Tibial nerve (tissue), 4 donors: ENCODE measurements around the gene PTPRD. TPM values are rescaled to one million over a fixed set of nuclear protein-coding genes. Genes with fewer than 3 reads are reported as not detected.

Experiments
- DNase-seq, 2 donors: peaks; one replicate each; pipeline ENCODE4 v3.0.0-alpha.2; 2019; ENCODE audit warnings: low spot score in 2 of 2
- H3K27ac ChIP-seq, 4 donors: fragments of 200-600 bp; sonication (generic) in 3 of 4; one replicate each; pipeline ENCODE4 v1.5.1; 2017 to 2019; ENCODE audit warnings: mild to moderate bottlenecking in 1 of 4
- H3K27me3 ChIP-seq, 2 donors: fragments of 200-600 bp; sonication (generic) in 1 of 2; one replicate each; pipeline versions ENCODE4 v1.5.1 to v1.6.0; 2017 to 2019
- H3K36me3 ChIP-seq, 3 donors: fragments of 200-600 bp; sonication (generic); one replicate each; pipeline ENCODE4 v1.5.1; 2018 to 2019
- H3K4me1 ChIP-seq, 4 donors: fragments of 200-600 bp; sonication (generic) in 3 of 4; one replicate each; pipeline ENCODE4 v1.5.1; 2017 to 2019
- H3K4me3 ChIP-seq, 4 donors: fragments of 200-600 bp; sonication (generic) in 3 of 4; one replicate each; pipeline ENCODE4 v1.5.1; 2017 to 2019; ENCODE audit warnings: mild to moderate bottlenecking in 1 of 4, moderate library complexity in 1 of 4
- H3K9me3 ChIP-seq, 4 donors: fragments of 200-600 bp; sonication (generic) in 3 of 4; one replicate each; pipeline ENCODE4 v1.5.1; 2017 to 2019
- EP300 ChIP-seq, 2 donors: sonication (generic); formaldehyde crosslinking; IDR thresholded peaks; one replicate each; pipeline ENCODE4 v1.6.1; 2017; ENCODE audit warnings: antibody characterized with exemption in 2 of 2, mild to moderate bottlenecking in 1 of 2
- POLR2A ChIP-seq, 2 donors: fragments of 450-650 bp; IDR thresholded peaks; one replicate each; pipeline ENCODE4 v1.6.1; 2017; ENCODE audit warnings: antibody characterized with exemption in 2 of 2, mild to moderate bottlenecking in 2 of 2, moderate library complexity in 2 of 2
- WGBS, 2 donors: methylation state at CpG; one replicate each; pipeline ENCODE4 v1.1.5; 2018; 5-methylcytosine and 5-hydroxymethylcytosine counted together
- total RNA-seq, 4 donors: library from RNA; depleted of rRNA; stranded (reverse); fragments of >200 nt; gene quantifications; one replicate each; pipeline ENCODE4 v1.1.0, GENCODE V29; 2016
- TF ChIP-seq, protein P1 (sequence below), 5 experiments: fragments of 200-600 bp in 3 of 5; fragments of 450-650 bp in 2 of 5; sonication (generic) in 3 of 5; IDR thresholded peaks; one replicate each; pipeline ENCODE4 v1.5.1; 2016 to 2019; ENCODE audit warnings: antibody characterized with exemption in 5 of 5, mild to moderate bottlenecking in 3 of 5, moderate library complexity in 2 of 5

PTPRD gene
- total RNA-seq, 4 donors from 2014 or later: 1.7 to 13.2 (median 5.1) TPM

DNA sequence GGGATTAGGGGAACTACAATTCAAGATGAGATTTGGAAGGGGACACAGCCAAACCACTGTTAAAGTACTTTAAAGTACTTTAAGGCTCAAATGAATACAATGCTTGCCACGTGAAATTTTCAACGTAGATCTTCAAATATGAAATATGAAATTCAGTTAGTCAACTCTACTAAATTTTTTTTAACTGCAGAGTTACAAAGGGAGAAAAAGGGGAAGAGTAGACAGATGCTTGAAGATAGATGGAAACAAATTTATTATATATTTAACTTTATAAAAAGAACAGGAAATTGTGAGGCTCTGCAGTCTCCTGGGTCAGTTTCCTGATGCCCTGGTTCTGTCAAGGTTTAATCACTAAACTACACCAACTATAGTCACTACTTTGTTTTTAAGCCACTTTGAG, 2027.8 kb downstream of the PTPRD start:
- H3K27ac ChIP-seq: no peak overlapping the region
- DNase-seq: no peak
- H3K27me3 ChIP-seq: no peaks in the 10 kb centered on the region
- 66 to 73% methylated on average over 2 of the region's 2 CpGs for WGBS, 2 donors
- no peaks in the 10 kb centered on the region for H3K36me3 ChIP-seq
- no peak overlapping the region for H3K4me3 ChIP-seq
- no peak for TF ChIP-seq POLR2A (IDR thresholded peaks at IDR 0.05)
- TF ChIP-seq EP300 (IDR thresholded peaks at IDR 0.05): no peak
- TF ChIP-seq, protein P1, sequence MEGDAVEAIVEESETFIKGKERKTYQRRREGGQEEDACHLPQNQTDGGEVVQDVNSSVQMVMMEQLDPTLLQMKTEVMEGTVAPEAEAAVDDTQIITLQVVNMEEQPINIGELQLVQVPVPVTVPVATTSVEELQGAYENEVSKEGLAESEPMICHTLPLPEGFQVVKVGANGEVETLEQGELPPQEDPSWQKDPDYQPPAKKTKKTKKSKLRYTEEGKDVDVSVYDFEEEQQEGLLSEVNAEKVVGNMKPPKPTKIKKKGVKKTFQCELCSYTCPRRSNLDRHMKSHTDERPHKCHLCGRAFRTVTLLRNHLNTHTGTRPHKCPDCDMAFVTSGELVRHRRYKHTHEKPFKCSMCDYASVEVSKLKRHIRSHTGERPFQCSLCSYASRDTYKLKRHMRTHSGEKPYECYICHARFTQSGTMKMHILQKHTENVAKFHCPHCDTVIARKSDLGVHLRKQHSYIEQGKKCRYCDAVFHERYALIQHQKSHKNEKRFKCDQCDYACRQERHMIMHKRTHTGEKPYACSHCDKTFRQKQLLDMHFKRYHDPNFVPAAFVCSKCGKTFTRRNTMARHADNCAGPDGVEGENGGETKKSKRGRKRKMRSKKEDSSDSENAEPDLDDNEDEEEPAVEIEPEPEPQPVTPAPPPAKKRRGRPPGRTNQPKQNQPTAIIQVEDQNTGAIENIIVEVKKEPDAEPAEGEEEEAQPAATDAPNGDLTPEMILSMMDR (IDR thresholded peaks at IDR 0.05): no peak
- H3K4me1 ChIP-seq: no peaks in the 10 kb centered on the region
- no peaks in the 10 kb centered on the region for H3K9me3 ChIP-seq

DNA sequence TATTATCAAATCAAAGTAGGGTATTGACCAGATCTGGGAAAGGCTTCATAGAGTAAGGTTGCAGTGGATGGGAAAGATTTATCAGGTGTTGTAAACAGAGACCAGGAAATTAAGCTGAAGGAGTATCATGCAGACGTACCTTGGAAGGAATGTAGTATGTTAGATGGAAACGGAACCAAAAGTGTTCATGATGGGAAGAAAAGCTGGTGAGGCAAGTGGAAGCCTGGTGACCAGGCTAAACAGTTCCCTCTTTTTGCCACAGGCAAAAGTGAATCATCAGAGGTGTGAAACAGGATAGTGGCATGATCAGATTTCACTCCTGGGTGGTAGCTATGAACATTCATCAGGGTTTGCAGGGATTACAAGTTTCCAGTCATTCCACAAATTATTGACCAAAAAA, 2033.1 kb downstream of the PTPRD start:
- Histone ChIP-seq H3K4me1 (no peaks in the 10 kb centered on the region), H3K4me3 (no peak overlapping the region), H3K36me3 (no peaks in the 10 kb centered on the region), H3K27me3 (no peaks in the 10 kb centered on the region), H3K9me3 (no peaks in the 10 kb centered on the region), H3K27ac (no peak overlapping the region)
- 88 to 89% methylated on average over 2 of the region's 2 CpGs for WGBS, 2 donors
- TF ChIP-seq EP300 (IDR thresholded peaks at IDR 0.05): no peak
- no peak for TF ChIP-seq POLR2A (IDR thresholded peaks at IDR 0.05)
- TF ChIP-seq, protein P1 (IDR thresholded peaks at IDR 0.05): no peak
- DNase-seq: no peak

DNA sequence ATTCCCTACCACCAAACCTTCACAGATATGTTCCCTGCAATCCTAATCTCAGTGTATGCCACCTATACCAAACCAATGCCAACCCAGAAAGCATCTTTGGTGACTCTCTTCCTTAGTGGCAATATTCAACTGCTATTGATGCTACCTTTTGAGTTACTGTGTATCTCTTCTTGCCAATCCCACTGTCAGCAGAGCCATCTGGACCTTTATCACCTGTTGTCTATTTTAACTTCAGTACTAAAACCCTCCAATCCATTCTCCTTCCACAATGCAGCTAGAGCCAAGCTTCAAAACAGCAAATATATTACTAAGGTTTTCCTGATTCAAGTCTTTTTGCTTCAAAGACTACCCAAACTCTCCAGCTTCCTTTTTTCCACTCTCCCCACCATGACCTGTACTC, 2036.1 kb downstream of the PTPRD start:
- Histone ChIP-seq H3K27me3 (no peaks in the 10 kb centered on the region), H3K4me1 (no peaks in the 10 kb centered on the region), H3K36me3 (no peaks in the 10 kb centered on the region), H3K9me3 (no peaks in the 10 kb centered on the region), H3K27ac (no peak overlapping the region), H3K4me3 (no peak overlapping the region)
- TF ChIP-seq EP300 (IDR thresholded peaks at IDR 0.05) (no peak), POLR2A (IDR thresholded peaks at IDR 0.05) (no peak)
- TF ChIP-seq, protein P1 (IDR thresholded peaks at IDR 0.05): no peak
- no peak for DNase-seq

DNA sequence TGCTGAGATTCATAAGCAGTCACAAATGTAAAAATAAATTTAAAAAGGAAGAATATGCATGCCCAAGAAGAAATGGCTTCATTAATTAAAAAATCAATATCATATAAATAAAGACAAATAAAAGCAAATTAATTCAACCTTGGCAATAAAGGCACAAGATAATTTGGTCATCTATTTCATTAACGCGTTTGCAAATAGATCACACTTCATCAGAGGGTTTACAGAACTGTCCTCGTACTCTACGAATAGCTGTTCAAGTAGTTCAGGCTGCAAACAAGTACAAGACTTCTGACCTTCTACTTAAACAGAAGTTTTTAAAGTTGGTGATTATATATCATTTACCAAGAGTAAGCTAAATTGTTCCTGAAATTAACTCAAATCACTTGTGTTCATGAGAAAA, 2038.0 kb downstream of the PTPRD start:
- no peaks in the 10 kb centered on the region for H3K36me3 ChIP-seq
- H3K27ac ChIP-seq: no peak overlapping the region
- DNase-seq: no peak
- no peaks in the 10 kb centered on the region for H3K27me3 ChIP-seq
- no peaks in the 10 kb centered on the region for H3K4me1 ChIP-seq
- H3K9me3 ChIP-seq: no peaks in the 10 kb centered on the region
- 94 to 96% methylated on average over 4 of the region's 4 CpGs for WGBS, 2 donors
- TF ChIP-seq POLR2A (IDR thresholded peaks at IDR 0.05) (no peak), EP300 (IDR thresholded peaks at IDR 0.05) (no peak)
- TF ChIP-seq, protein P1 (IDR thresholded peaks at IDR 0.05): no peak
- no peak overlapping the region for H3K4me3 ChIP-seq

DNA sequence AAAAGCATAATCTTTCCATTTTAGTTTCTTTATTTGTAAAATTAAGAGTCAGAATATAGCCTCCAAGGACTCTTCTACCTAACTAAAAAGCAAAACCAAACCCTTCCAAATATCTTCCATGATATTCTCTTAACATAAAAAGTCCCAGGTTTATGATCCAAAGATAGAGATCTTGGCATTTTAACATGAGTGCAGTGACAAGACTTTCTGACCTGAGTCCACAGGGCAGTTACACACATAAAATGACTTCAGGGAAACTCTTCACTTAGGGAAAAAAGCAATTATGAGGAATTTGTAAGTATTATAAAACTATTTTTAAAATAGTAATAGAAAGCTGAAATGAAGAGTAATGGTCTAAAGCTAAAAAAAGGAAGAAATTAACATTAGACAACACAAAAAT, 2040.6 kb downstream of the PTPRD start:
- H3K9me3 ChIP-seq: no peaks in the 10 kb centered on the region
- DNase-seq: no peak
- no peak overlapping the region for H3K4me3 ChIP-seq
- H3K36me3 ChIP-seq: no peaks in the 10 kb centered on the region
- no peaks in the 10 kb centered on the region for H3K4me1 ChIP-seq
- H3K27me3 ChIP-seq: no peaks in the 10 kb centered on the region
- TF ChIP-seq, protein P1 (IDR thresholded peaks at IDR 0.05): no peak
- TF ChIP-seq POLR2A (IDR thresholded peaks at IDR 0.05) (no peak), EP300 (IDR thresholded peaks at IDR 0.05) (no peak)
- H3K27ac ChIP-seq: no peak overlapping the region
